ENCODE data around the gene VLDLR.

VLDLR gene

GRCh38 chr9:2675834-2676233 lies 54.2 kb downstream of the VLDLR start:
- no peak overlapping the region for H3K4me2 ChIP-seq (ENCODE audit: insufficient read depth, low read length, poor library complexity, severe bottlenecking)
- no peak for DNase-seq (ENCODE audit: low spot score)
- H3K27ac ChIP-seq (replicated peaks; ENCODE audit: low read length): no peak overlapping the region
- H3K18ac ChIP-seq (ENCODE audit: low read length): no peak overlapping the region
- no peak overlapping the region for H3K4me3 ChIP-seq (ENCODE audit: low read length in 2 of 2)
- no peak overlapping the region for H2AK5ac ChIP-seq (ENCODE audit: low read depth, low read length)
- no peak overlapping the region for H3K4ac ChIP-seq (ENCODE audit: low read length)
- no peak overlapping the region for H3K14ac ChIP-seq (ENCODE audit: low read length)
- no peaks in the 10 kb centered on the region for H3K79me1 ChIP-seq (ENCODE audit: low read depth, low read length)
- no peaks in the 10 kb centered on the region for H3K36me3 ChIP-seq (replicated peaks in 1 of 2; ENCODE audit: control insufficient read depth in 2 of 2, insufficient read depth in 2 of 2, low read length in 2 of 2)
- H2BK5ac ChIP-seq (ENCODE audit: low read length): no peak overlapping the region
- no peaks in the 10 kb centered on the region for H3K27me3 ChIP-seq (ENCODE audit: control insufficient read depth in 3 of 3, insufficient read depth in 3 of 3, low read depth in 1 of 3, low read length in 3 of 3)
- H2BK12ac ChIP-seq (ENCODE audit: low read length): no peak overlapping the region
- no CpG with 5 or more reads among the region's 1 CpG for WGBS, 2 donors (ENCODE audit: extremely low coverage in 2 of 2, insufficient read length in 2 of 2, insufficient replicate concordance in 1 of 2)
- no peak overlapping the region for H2BK15ac ChIP-seq (ENCODE audit: low read length)
- H3K9me3 ChIP-seq (replicated peaks in 1 of 2; ENCODE audit: control insufficient read depth in 2 of 2, insufficient read depth in 1 of 2, low read depth in 1 of 2, low read length in 2 of 2): no peaks in the 10 kb centered on the region
- no peak overlapping the region for H4K8ac ChIP-seq (ENCODE audit: low read depth, low read length)
- H2AFZ ChIP-seq (ENCODE audit: low read length): no peak overlapping the region
- H3K23ac ChIP-seq (ENCODE audit: low read depth, low read length, poor library complexity): no peak overlapping the region
- H4K91ac ChIP-seq (ENCODE audit: low read depth, low read length, poor library complexity): no peak overlapping the region
- H2BK120ac ChIP-seq (ENCODE audit: low read depth, low read length): no peak overlapping the region
- no peaks in the 10 kb centered on the region for H3K4me1 ChIP-seq (ENCODE audit: control insufficient read depth in 2 of 2, insufficient read depth in 1 of 2, low read depth in 1 of 2, low read length in 2 of 2)
- no peak overlapping the region for H3K9ac ChIP-seq (ENCODE audit: low read depth, low read length, poor library complexity)

- no peaks in the 10 kb centered on the region for H3K36me3 ChIP-seq (replicated peaks in 1 of 2; ENCODE audit: control insufficient read depth in 2 of 2, insufficient read depth in 2 of 2, low read length in 2 of 2)
- H2AK5ac ChIP-seq (ENCODE audit: low read depth, low read length): no peak overlapping the region
- no peak overlapping the region for H3K4me3 ChIP-seq (ENCODE audit: low read length in 2 of 2)
- H3K79me1 ChIP-seq (ENCODE audit: low read depth, low read length): no peaks in the 10 kb centered on the region
- no peaks in the 10 kb centered on the region for H3K4me1 ChIP-seq (ENCODE audit: control insufficient read depth in 2 of 2, insufficient read depth in 1 of 2, low read depth in 1 of 2, low read length in 2 of 2)
- H2AFZ ChIP-seq (ENCODE audit: low read length): no peak overlapping the region
- no peaks in the 10 kb centered on the region for H3K9me3 ChIP-seq (replicated peaks in 1 of 2; ENCODE audit: control insufficient read depth in 2 of 2, insufficient read depth in 1 of 2, low read depth in 1 of 2, low read length in 2 of 2)
- no peak overlapping the region for H4K91ac ChIP-seq (ENCODE audit: low read depth, low read length, poor library complexity)
- no peak overlapping the region for H3K27ac ChIP-seq (replicated peaks; ENCODE audit: low read length)
- no peak overlapping the region for H2BK5ac ChIP-seq (ENCODE audit: low read length)
- H2BK15ac ChIP-seq (ENCODE audit: low read length): no peak overlapping the region
- H3K4me2 ChIP-seq (ENCODE audit: insufficient read depth, low read length, poor library complexity, severe bottlenecking): no peak overlapping the region
- no peak overlapping the region for H3K9ac ChIP-seq (ENCODE audit: low read depth, low read length, poor library complexity)
- H3K14ac ChIP-seq (ENCODE audit: low read length): no peak overlapping the region
- H3K27me3 ChIP-seq (ENCODE audit: control insufficient read depth in 3 of 3, insufficient read depth in 3 of 3, low read depth in 1 of 3, low read length in 3 of 3): no peaks in the 10 kb centered on the region
- DNase-seq (ENCODE audit: low spot score): no peak
- no CpG with 5 or more reads among the region's 4 CpGs for WGBS, 2 donors (ENCODE audit: extremely low coverage in 2 of 2, insufficient read length in 2 of 2, insufficient replicate concordance in 1 of 2)
- H4K8ac ChIP-seq (ENCODE audit: low read depth, low read length): no peak overlapping the region
- no peak overlapping the region for H3K18ac ChIP-seq (ENCODE audit: low read length)
- H2BK12ac ChIP-seq (ENCODE audit: low read length): no peak overlapping the region
- H3K4ac ChIP-seq (ENCODE audit: low read length): no peak overlapping the region
- H2BK120ac ChIP-seq (ENCODE audit: low read depth, low read length): no peak overlapping the region
- no peak overlapping the region for H3K23ac ChIP-seq (ENCODE audit: low read depth, low read length, poor library complexity)
Observed at GRCh38 chr9:2676466-2676865, 54.9 kb downstream of the VLDLR start.

GRCh38 chr9:2677915-2678889 lies 56.6 kb downstream of the VLDLR start:
- H3K4me1 ChIP-seq (ENCODE audit: control insufficient read depth in 2 of 2, insufficient read depth in 1 of 2, low read depth in 1 of 2, low read length in 2 of 2): no peaks in the 10 kb centered on the region
- H3K4me3 ChIP-seq (ENCODE audit: low read length in 2 of 2): no peak overlapping the region
- H3K4ac ChIP-seq (ENCODE audit: low read length): no peak overlapping the region
- no CpG with 5 or more reads among the region's 5 CpGs for WGBS, 2 donors (ENCODE audit: extremely low coverage in 2 of 2, insufficient read length in 2 of 2, insufficient replicate concordance in 1 of 2)
- H3K4me2 ChIP-seq (ENCODE audit: insufficient read depth, low read length, poor library complexity, severe bottlenecking): no peak overlapping the region
- H3K79me1 ChIP-seq (ENCODE audit: low read depth, low read length): no peaks in the 10 kb centered on the region
- no peak overlapping the region for H2BK15ac ChIP-seq (ENCODE audit: low read length)
- H3K9me3 ChIP-seq (replicated peaks in 1 of 2; ENCODE audit: control insufficient read depth in 2 of 2, insufficient read depth in 1 of 2, low read depth in 1 of 2, low read length in 2 of 2): no peaks in the 10 kb centered on the region
- no peak overlapping the region for H2BK120ac ChIP-seq (ENCODE audit: low read depth, low read length)
- no peak overlapping the region for H2AK5ac ChIP-seq (ENCODE audit: low read depth, low read length)
- no peak overlapping the region for H3K14ac ChIP-seq (ENCODE audit: low read length)
- H4K8ac ChIP-seq (ENCODE audit: low read depth, low read length): no peak overlapping the region
- H3K36me3 ChIP-seq (replicated peaks in 1 of 2; ENCODE audit: control insufficient read depth in 2 of 2, insufficient read depth in 2 of 2, low read length in 2 of 2): no peaks in the 10 kb centered on the region
- no peak overlapping the region for H2AFZ ChIP-seq (ENCODE audit: low read length)
- H3K18ac ChIP-seq (ENCODE audit: low read length): no peak overlapping the region
- H2BK5ac ChIP-seq (ENCODE audit: low read length): no peak overlapping the region
- no peak overlapping the region for H3K27ac ChIP-seq (replicated peaks; ENCODE audit: low read length)
- H4K91ac ChIP-seq (ENCODE audit: low read depth, low read length, poor library complexity): no peak overlapping the region
- no peak overlapping the region for H3K9ac ChIP-seq (ENCODE audit: low read depth, low read length, poor library complexity)
- H3K23ac ChIP-seq (ENCODE audit: low read depth, low read length, poor library complexity): no peak overlapping the region
- H3K27me3 ChIP-seq (ENCODE audit: control insufficient read depth in 3 of 3, insufficient read depth in 3 of 3, low read depth in 1 of 3, low read length in 3 of 3): no peaks in the 10 kb centered on the region
- H2BK12ac ChIP-seq (ENCODE audit: low read length): no peak overlapping the region
- no peak for DNase-seq (ENCODE audit: low spot score)

- DNase-seq (ENCODE audit: low spot score): no peak
- H3K4me3 ChIP-seq (ENCODE audit: low read length in 2 of 2): no peak overlapping the region
- no peaks in the 10 kb centered on the region for H3K4me1 ChIP-seq (ENCODE audit: control insufficient read depth in 2 of 2, insufficient read depth in 1 of 2, low read depth in 1 of 2, low read length in 2 of 2)
- H2AFZ ChIP-seq (ENCODE audit: low read length): no peak overlapping the region
- no peaks in the 10 kb centered on the region for H3K27me3 ChIP-seq (ENCODE audit: control insufficient read depth in 3 of 3, insufficient read depth in 3 of 3, low read depth in 1 of 3, low read length in 3 of 3)
- no peak overlapping the region for H4K91ac ChIP-seq (ENCODE audit: low read depth, low read length, poor library complexity)
- no peak overlapping the region for H2AK5ac ChIP-seq (ENCODE audit: low read depth, low read length)
- H2BK120ac ChIP-seq (ENCODE audit: low read depth, low read length): no peak overlapping the region
- H3K14ac ChIP-seq (ENCODE audit: low read length): no peak overlapping the region
- no peak overlapping the region for H2BK12ac ChIP-seq (ENCODE audit: low read length)
- H3K18ac ChIP-seq (ENCODE audit: low read length): no peak overlapping the region
- no peak overlapping the region for H3K4ac ChIP-seq (ENCODE audit: low read length)
- no peak overlapping the region for H4K8ac ChIP-seq (ENCODE audit: low read depth, low read length)
- H3K36me3 ChIP-seq (replicated peaks in 1 of 2; ENCODE audit: control insufficient read depth in 2 of 2, insufficient read depth in 2 of 2, low read length in 2 of 2): no peaks in the 10 kb centered on the region
- no peak overlapping the region for H2BK15ac ChIP-seq (ENCODE audit: low read length)
- no CpG with 5 or more reads among the region's 2 CpGs for WGBS, 2 donors (ENCODE audit: extremely low coverage in 2 of 2, insufficient read length in 2 of 2, insufficient replicate concordance in 1 of 2)
- H3K23ac ChIP-seq (ENCODE audit: low read depth, low read length, poor library complexity): no peak overlapping the region
- no peak overlapping the region for H2BK5ac ChIP-seq (ENCODE audit: low read length)
- H3K4me2 ChIP-seq (ENCODE audit: insufficient read depth, low read length, poor library complexity, severe bottlenecking): no peak overlapping the region
- H3K79me1 ChIP-seq (ENCODE audit: low read depth, low read length): no peaks in the 10 kb centered on the region
- H3K9me3 ChIP-seq (replicated peaks in 1 of 2; ENCODE audit: control insufficient read depth in 2 of 2, insufficient read depth in 1 of 2, low read depth in 1 of 2, low read length in 2 of 2): no peaks in the 10 kb centered on the region
- no peak overlapping the region for H3K27ac ChIP-seq (replicated peaks; ENCODE audit: low read length)
- H3K9ac ChIP-seq (ENCODE audit: low read depth, low read length, poor library complexity): no peak overlapping the region
Observed at GRCh38 chr9:2679011-2679410, 57.4 kb downstream of the VLDLR start.

All from neuronal stem cell (in vitro differentiated cells).